ENCODE data around the gene UBXN6. TPM values are rescaled to one million over a fixed set of nuclear protein-coding genes. Genes with fewer than 3 reads are reported as not detected.

Gene UBXN6
- total RNA-seq, 1 experiment from 2014 or later, result 34.1 TPM

DNA sequence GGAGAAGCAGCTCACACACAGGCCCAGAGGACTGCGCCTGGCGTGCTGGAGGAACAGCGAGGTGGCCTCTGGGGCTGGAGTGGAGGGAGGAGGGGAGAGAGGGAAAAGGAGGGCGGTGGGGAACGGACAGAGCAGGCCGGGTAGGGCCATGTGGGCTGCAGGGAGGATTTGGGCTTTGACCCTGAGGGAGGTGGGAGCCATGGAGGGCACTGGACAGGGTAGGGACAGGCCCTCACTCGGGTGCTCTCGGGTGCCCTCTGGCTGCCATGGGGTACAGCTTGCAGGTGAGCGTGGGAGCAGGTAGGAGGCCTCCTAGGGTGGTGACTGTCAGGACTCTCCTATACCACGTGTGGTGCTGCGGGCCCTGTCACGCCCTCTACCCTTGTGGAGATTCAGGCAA lies 37.9 kb upstream of the UBXN6 start:
- no peaks in the 10 kb centered on the region for H3K4me1 Mint-ChIP-seq
- Histone ChIP-seq H3K9ac (ENCODE audit: extremely low read depth, insufficient read length, low read length) (no peak overlapping the region), H3K56ac (ENCODE audit: insufficient read length, low read depth, low read length) (no peak overlapping the region), H3K27ac (ENCODE audit: insufficient read length, low read depth, low read length) (no peak overlapping the region), H3K79me2 (ENCODE audit: insufficient read depth, low read length) (no peaks in the 10 kb centered on the region), H3K4ac (ENCODE audit: low read depth, low read length) (no peak overlapping the region), H3K9me3 (ENCODE audit: control insufficient read depth, low read depth, low read length) (no peaks in the 10 kb centered on the region), H2BK5ac (ENCODE audit: insufficient read length, low read length) (no peak overlapping the region), H3K23ac (ENCODE audit: insufficient read length, low read depth, low read length) (no peak overlapping the region), H2BK20ac (ENCODE audit: low read depth, low read length, poor library complexity, severe bottlenecking) (no peak overlapping the region), H4K20me1 (ENCODE audit: control insufficient read depth, insufficient read depth, insufficient read length) (peaks cover 3% of the 10 kb centered on the region), H3K4me2 (ENCODE audit: insufficient read depth, insufficient read length, low read length) (no peak overlapping the region), H2BK120ac (ENCODE audit: low read depth, low read length, poor library complexity, severe bottlenecking) (no peak overlapping the region), H3T11ph (ENCODE audit: low read length) (no peak overlapping the region), H3K18ac (ENCODE audit: insufficient read length, low read depth, low read length) (no peak overlapping the region), H2BK12ac (ENCODE audit: insufficient read length, low read depth, low read length) (no peak overlapping the region), H3K14ac (ENCODE audit: insufficient read depth, low read length) (no peak overlapping the region), H2BK15ac (ENCODE audit: low read depth, low read length) (no peak overlapping the region), H4K8ac (replicated peaks; ENCODE audit: insufficient read length, low read depth, low read length) (no peak overlapping the region), H3K4me1 (ENCODE audit: insufficient read depth, low read length) (no peaks in the 10 kb centered on the region), H2AFZ (ENCODE audit: low read length) (no peak overlapping the region), H2AK5ac (ENCODE audit: insufficient read length, low read length) (no peak overlapping the region), H3K27me3 (ENCODE audit: insufficient read depth, low read length) (no peaks in the 10 kb centered on the region), H4K91ac (ENCODE audit: insufficient read length, low read depth, low read length) (no peak overlapping the region), H3K23me2 (ENCODE audit: insufficient read length, low read depth, low read length, poor library complexity, severe bottlenecking) (no peaks in the 10 kb centered on the region), H4K5ac (ENCODE audit: insufficient read length, low read depth, low read length) (no peak overlapping the region), H3K79me1 (ENCODE audit: insufficient read depth, low read depth, low read length, poor library complexity, severe bottlenecking) (no peaks in the 10 kb centered on the region)
- DNase-seq, result peak; percentile 65
- no peaks in the 10 kb centered on the region for H3K27me3 Mint-ChIP-seq (ENCODE audit: low read depth)
- no peak overlapping the region for H3K4me3 Mint-ChIP-seq
- H3K27ac Mint-ChIP-seq, result no peak overlapping the region
- TF ChIP-seq CTCF (conservative IDR thresholded peaks at IDR 0.05), result peak; percentile 47
- peaks cover 18 to 46% (median 41%) of the 10 kb centered on the region in 3 experiments; a peak in 6 of 7 replicates for H3K36me3 Mint-ChIP-seq (ENCODE audit: insufficient read depth in 1 of 3, low read depth in 3 of 3)
- no peaks in the 10 kb centered on the region for H3K9me3 Mint-ChIP-seq
- no CpG with 5 or more reads among the region's 12 CpGs for WGBS (ENCODE audit: extremely low coverage, insufficient read length, low lambda C conversion rate)

Measured in H9 (cell line).